ENCODE measurements around the gene TMEM17.

- TF ChIP-seq POU2F2 (IDR thresholded peaks at IDR 0.05; ENCODE audit: low read depth, low read length) (no peak), POLR2AphosphoS5 (IDR thresholded peaks at IDR 0.05; ENCODE audit: low read depth, low read length) (no peak)
Observed at GRCh38 chr2:62489702-62490101, 16.3 kb downstream of the TMEM17 start.
